K562 (cell line): Measurements from ENCODE around the gene PGF. TPM values are rescaled to one million over a fixed set of nuclear protein-coding genes. Genes with fewer than 3 reads are reported as not detected.

Experiments
- ATF6 ChIP-seq: sonication (generic); formaldehyde crosslinking; IDR thresholded peaks from 2 replicates; pipeline ENCODE4 v1.4.0; 2020; ENCODE audit warnings: mild to moderate bottlenecking, missing genetic modification reagents
- CBX8 ChIP-seq: fragments of 200-600 bp; sonication (generic); IDR thresholded peaks from 2 replicates; pipeline ENCODE4 v1.6.1; 2012; ENCODE audit warnings: borderline replicate concordance, mixed run types, low read depth, mild to moderate bottlenecking, moderate library complexity, mixed read lengths, low read length, control low read depth, inconsistent platforms; ENCODE audit not compliant: poor library complexity, severe bottlenecking; ENCODE audit errors: extremely low read depth
- EGR1 ChIP-seq: fragments of 450-650 bp; conservative IDR thresholded peaks from 2 replicates; pipeline ENCODE4 v1.6.1; 2017; ENCODE audit warnings: mild to moderate bottlenecking
- EZH2 ChIP-seq: IDR thresholded peaks from 2 replicates; pipeline ENCODE4 v1.6.1; 2012; ENCODE audit warnings: low read depth, mild to moderate bottlenecking, inconsistent platforms, low read length, borderline replicate concordance
- JUND ChIP-seq, 2 experiments: IDR thresholded peaks; 2 replicates in 1 of 2; 3 replicates in 1 of 2; pipeline ENCODE4 v1.6.1; 2011; ENCODE audit warnings: borderline replicate concordance in 2 of 2, low read depth in 2 of 2, low read length in 2 of 2, improper control_type of control experiment in 1 of 2, missing biosample characterization in 1 of 2, missing genetic modification characterization in 1 of 2, missing genetic modification reagents in 1 of 2
- NFE2L1 ChIP-seq: fragments of 450-650 bp; IDR thresholded peaks from 2 replicates; pipeline ENCODE4 v1.6.1; 2016; ENCODE audit warnings: missing genetic modification characterization, low read depth, mild to moderate bottlenecking, missing compliant biosample characterization, moderate library complexity, borderline replicate concordance
- POLR2G ChIP-seq: fragments of 200-400 bp; formaldehyde crosslinking; IDR thresholded peaks from 2 replicates; pipeline ENCODE4 v1.6.1; 2017; ENCODE audit warnings: low read depth, mild to moderate bottlenecking, antibody characterized with exemption, low read length, moderate library complexity
- RBFOX2 ChIP-seq: fragments of 200-400 bp; formaldehyde crosslinking; IDR thresholded peaks from 2 replicates; pipeline ENCODE4 v1.6.1; 2017; ENCODE audit warnings: low read depth, mild to moderate bottlenecking, low read length, moderate library complexity
- ZBTB11 ChIP-seq, 3 experiments: fragments of 200-800 bp in 1 of 3; fragments of 250-450 bp in 1 of 3; fragments of 450-650 bp in 1 of 3; sonication (Bioruptor Pico) in 1 of 3; sonication (Bioruptor generic) in 1 of 3; formaldehyde crosslinking in 1 of 3; IDR thresholded peaks; 2 replicates each; pipeline versions ENCODE4 v1.6.1 to v1.8.0; 2016 to 2022; ENCODE audit warnings: mild to moderate bottlenecking in 2 of 3, missing genetic modification characterization in 2 of 3, missing compliant biosample characterization in 1 of 3, moderate library complexity in 1 of 3
- ZNF124 ChIP-seq: sonication (generic); formaldehyde crosslinking; IDR thresholded peaks from 2 replicates; pipeline ENCODE4 v1.8.1; 2022; ENCODE audit warnings: missing genetic modification reagents
- ZNF140 ChIP-seq: fragments of 250-450 bp; sonication (Bioruptor Pico); IDR thresholded peaks from 2 replicates; pipeline ENCODE4 v1.8.0; 2021; ENCODE audit warnings: moderate library complexity, mild to moderate bottlenecking, inconsistent platforms
- ZNF740 ChIP-seq, 3 experiments: fragments of 200-800 bp in 1 of 3; sonication (Bioruptor generic) in 1 of 3; sonication (generic) in 1 of 3; formaldehyde crosslinking in 1 of 3; IDR thresholded peaks; 2 replicates each; pipeline versions ENCODE4 v1.6.1 to v1.8.0; 2016 to 2022; ENCODE audit warnings: mild to moderate bottlenecking in 2 of 3, missing compliant biosample characterization in 2 of 3, missing genetic modification characterization in 2 of 3, missing genetic modification reagents in 1 of 3
- polyA plus RNA-seq, 8 experiments: library from polyadenylated mRNA; depleted of rRNA in 4 of 8; stranded (reverse) in 5 of 8; unstranded in 3 of 8; fragments of >200 nt; fragmentation: Nextera tagmentation in 2 of 8; fragmentation: Illumina TruSeq in 1 of 8; extraction: Ambion mirVana in 2 of 8; extraction: Trizol in 1 of 8; gene quantifications; 2 replicates each; pipeline versions ENCODE4 v1.2.1 to v1.2.3, GENCODE V29; 2011 to 2014; ENCODE audit warnings: inconsistent platforms in 1 of 8, missing spikeins in 1 of 8
- total RNA-seq, 7 experiments: library from RNA; depleted of rRNA in 6 of 7; stranded (reverse); fragments of >200 nt in 6 of 7; fragmentation: Illumina TruSeq in 2 of 7; extraction: Trizol in 2 of 7; gene quantifications; 2 replicates each; pipeline versions ENCODE4 v1.2.1 to v1.2.3, GENCODE V29; 2011 to 2021; ENCODE audit warnings: low replicate concordance in 1 of 7

The PGF gene
- total and polyA plus RNA-seq, 9 of the 15 experiments (the other 6 are each of a cell fraction or from before 2014, with no cell fraction given): 0.04 to 0.44 (median 0.18) TPM

GRCh38 chr14:74941676-74942097 lies 13.7 kb downstream of the PGF start (continued):
- TF ChIP-seq POLR2G (0 out of 2 replicates have a peak, but pooled peaks have one; percentile 39), ZNF140 (CRISPR knock-in tag) (no peak), EGR1 (no peak), ATF6 (CRISPR knock-in tag) (no peak), CBX8 (no peak), JUND (IDR thresholded peaks at IDR 0.05; ENCODE audit: borderline replicate concordance, low read depth, low read length) (peak; percentile 78; the same call in 1 of the 2 replicates), JUND (tag; IDR thresholded peaks at IDR 0.05; ENCODE audit: borderline replicate concordance, low read depth, low read length) (peak; percentile 69; the same call in 1 of the 3 replicates), RBFOX2 (peak; percentile 36; the same call in 1 of the 2 replicates), ZNF740 (CRISPR knock-in tag; IDR thresholded peaks at IDR 0.05) (peak; percentile 39; the same call in 1 of the 2 replicates), ZNF740 (tag; IDR thresholded peaks at IDR 0.05) (no peak), ZNF124 (CRISPR knock-in tag) (no peak), EZH2 (no peak), ZBTB11 (CRISPR knock-in tag; IDR thresholded peaks at IDR 0.05) (0 out of 6 replicates have a peak, but pooled peaks of 1 of the 3 experiments have one; percentile 38), NFE2L1 (tag) (no peak)
